Measurements from ENCODE around the gene RAB27A. TPM values are rescaled to one million over a fixed set of nuclear protein-coding genes. Genes with fewer than 3 reads are reported as not detected.

Gene RAB27A
- total and polyA plus RNA-seq, 2 of the 8 experiments (the other 6 are each of a cell fraction or from before 2014, with no cell fraction given): 2.3 to 6.5 TPM

- CTCF ChIA-PET (ENCODE audit: partially characterized antibody): interaction anchor here (0.8 to 1.3 kb wide), 3 partner anchors 24 to 393 kb away, joined by 3 to 6 read pairs (median 3); no protein-coding TSS in a partner anchor
These were observed 48.4 kb downstream of the RAB27A start for GRCh38 chr15:55241186-55241585.

More at GRCh38 chr15:55241186-55241585, 48.4 kb downstream of the RAB27A start:
- no peaks in the 10 kb centered on the region for H3K79me1 ChIP-seq (ENCODE audit: low read depth, low read length)
- H3K23ac ChIP-seq (ENCODE audit: insufficient read length): no peak overlapping the region
- no peaks in the 10 kb centered on the region for H3K27me3 ChIP-seq (replicated peaks in 1 of 4; ENCODE audit: control insufficient read depth in 3 of 4, extremely low read depth in 1 of 4, insufficient read depth in 3 of 4, low read length in 3 of 4)
- no peaks in the 10 kb centered on the region for H3K79me2 ChIP-seq (ENCODE audit: control insufficient read depth in 1 of 2, insufficient read depth in 2 of 2, low read length in 2 of 2)
- H3K23me2 ChIP-seq (ENCODE audit: low read depth, low read length): no peaks in the 10 kb centered on the region
- H2AFZ ChIP-seq (ENCODE audit: low read length): no peak overlapping the region
- H4K8ac ChIP-seq (ENCODE audit: extremely low read depth, insufficient read depth, low read length): no peak overlapping the region
- no peak overlapping the region for H3K18ac ChIP-seq (ENCODE audit: extremely low read depth, low read length)
- no peak overlapping the region for H4K5ac ChIP-seq (ENCODE audit: insufficient read length, low read depth, low read length)
- H3K36me3 ChIP-seq (ENCODE audit: control insufficient read depth in 2 of 4, insufficient read depth in 4 of 4, low read length in 3 of 4): no peaks in the 10 kb centered on the region
- H2AK5ac ChIP-seq (ENCODE audit: low read depth, low read length): no peak overlapping the region
- TF ChIP-seq NRF1 (IDR thresholded peaks at IDR 0.05; ENCODE audit: low read depth, low read length): no peak
- no peak for TF ChIP-seq CTBP2 (IDR thresholded peaks at IDR 0.05; ENCODE audit: borderline replicate concordance, insufficient read depth, insufficient read length, low read length)
- TF ChIP-seq CREB1 (IDR thresholded peaks at IDR 0.05): no peak
- no peak for TF ChIP-seq GTF2F1 (IDR thresholded peaks at IDR 0.05; ENCODE audit: borderline replicate concordance, low read depth, low read length)
- no peak for TF ChIP-seq CTCF (IDR thresholded peaks at IDR 0.05; ENCODE audit: control extremely low read depth in 1 of 3, insufficient read depth in 1 of 3, low read depth in 1 of 3, low read length in 3 of 3)
- no peak for TF ChIP-seq SIX5 (IDR thresholded peaks at IDR 0.05; ENCODE audit: low read depth, low read length)
- no peak for TF ChIP-seq KDM1A (IDR thresholded peaks at IDR 0.05; ENCODE audit: borderline replicate concordance, low read length)
- TF ChIP-seq CBX5 (IDR thresholded peaks at IDR 0.05; ENCODE audit: low read depth, low read length): no peak
- TF ChIP-seq SP2 (IDR thresholded peaks at IDR 0.05; ENCODE audit: low read length): no peak
- no peak for TF ChIP-seq E2F6 (IDR thresholded peaks at IDR 0.05)
- no peak overlapping the region for H2BK20ac ChIP-seq (ENCODE audit: low read length)
- H3K9ac ChIP-seq (replicated peaks in 1 of 4; ENCODE audit: extremely low read depth in 1 of 4, low read depth in 3 of 4, low read length in 3 of 4): no peak overlapping the region
- no peak overlapping the region for H4K91ac ChIP-seq (replicated peaks; ENCODE audit: insufficient read length, low read length)
- POLR2A ChIA-PET (ENCODE audit: partially characterized antibody): no interaction called here
- no peak overlapping the region for H2BK15ac ChIP-seq (ENCODE audit: low read length)
- H3K4me2 ChIP-seq (ENCODE audit: insufficient read depth in 1 of 2, low read depth in 2 of 2, low read length in 2 of 2): no peak overlapping the region
- DNase-seq (ENCODE audit: low read depth in 1 of 2, low spot score in 2 of 2): no peak
- H3K4me1 ChIP-seq (replicated peaks in 1 of 4; ENCODE audit: control insufficient read depth in 3 of 4, insufficient read depth in 4 of 4, low read length in 3 of 4): no peaks in the 10 kb centered on the region
- H3K14ac ChIP-seq (ENCODE audit: insufficient read length): no peak overlapping the region
- WGBS, 2 experiments (ENCODE audit: extremely low coverage in 1 of 2, insufficient coverage in 1 of 2, insufficient read length in 1 of 2, insufficient replicate concordance in 2 of 2, low coverage in 1 of 2, low lambda C conversion rate in 2 of 2, missing lambda C conversion rate in 1 of 2): 92% methylated on average over 1 of the region's 1 CpG; no CpG with 5 or more reads in 1 of the 2 experiments
- no peaks in the 10 kb centered on the region for H3K9me3 ChIP-seq (ENCODE audit: insufficient read depth in 2 of 2, low read depth in 1 of 2, low read length in 1 of 2)
- H3K56ac ChIP-seq (replicated peaks; ENCODE audit: insufficient read length, low read depth, low read length): no peak overlapping the region
- H2BK12ac ChIP-seq (ENCODE audit: low read depth, low read length): no peak overlapping the region
- H3K27ac ChIP-seq (ENCODE audit: low read depth, low read length): no peak overlapping the region
- H2BK120ac ChIP-seq (replicated peaks; ENCODE audit: low read depth, low read length): no peak overlapping the region
- H4K20me1 ChIP-seq (replicated peaks in 1 of 2; ENCODE audit: control insufficient read depth in 1 of 2, insufficient read depth in 2 of 2, low read length in 2 of 2): no peaks in the 10 kb centered on the region
- no peak overlapping the region for H2BK5ac ChIP-seq (ENCODE audit: low read depth, low read length)
- FAIRE-seq: no peak
- no peak overlapping the region for H3K4me3 ChIP-seq (ENCODE audit: extremely low read depth in 1 of 4, insufficient read depth in 2 of 4, low read depth in 3 of 4, low read length in 4 of 4)
- no peak overlapping the region for H3K4ac ChIP-seq (replicated peaks; ENCODE audit: insufficient read length, low read depth, low read length)
